Activated CD4-positive, CD25-positive, alpha-beta regulatory T cell treated with anti-CD3 and anti-CD28 coated beads, Interleukin-2, amount 50 U/mL, for 72 hours (primary cell): ENCODE data around the gene HES1.
"Not testable (repeated sequence)": the region's sequence is repeated elsewhere in the genome, so short reads cannot be mapped to it uniquely, and the experiment has no call there.

ENCODE experiments used
- DNase-seq: peaks from one replicate; pipeline ENCODE4 v3.0.0; 2021

HES1 gene

DNA sequence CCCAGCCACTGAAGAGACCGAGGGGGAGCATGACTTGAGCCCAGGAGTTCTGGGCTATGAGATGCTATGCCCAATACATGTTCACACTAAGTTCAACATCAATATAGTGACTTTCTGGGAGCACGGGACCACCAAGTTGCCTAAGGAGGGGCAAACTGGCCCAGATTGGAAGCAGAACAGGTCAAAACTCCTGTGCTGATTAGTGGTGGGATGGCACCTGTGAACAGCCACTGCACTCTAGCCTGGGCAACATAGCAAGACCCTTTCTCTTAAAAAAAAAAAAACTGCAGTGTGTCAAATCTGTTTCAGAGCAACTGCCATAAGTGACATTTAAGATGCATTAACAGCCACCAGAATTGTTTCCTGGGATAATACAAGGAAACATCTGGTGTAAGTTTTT is 9.8 kb downstream of the HES1 start:
- DNase-seq, result no peak

DNA sequence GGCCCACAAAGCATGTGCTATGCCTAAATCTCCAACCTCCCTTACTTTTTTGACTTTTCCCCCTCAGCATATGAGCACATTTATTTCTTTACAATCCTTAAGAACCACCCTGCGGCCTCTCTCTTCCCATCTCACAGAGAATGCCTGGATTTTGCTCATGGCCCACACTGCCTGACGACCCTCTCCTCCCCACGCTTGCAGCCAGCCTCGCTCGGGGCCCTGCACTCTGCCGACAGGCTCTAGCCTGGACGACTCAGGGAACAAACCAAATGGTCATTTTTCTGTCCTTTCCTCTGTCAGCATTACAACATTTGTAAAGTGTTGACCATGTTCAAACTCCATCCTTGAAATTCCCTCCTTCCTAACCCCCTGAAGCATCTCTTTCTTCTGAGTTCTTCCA is 11.7 kb downstream of the HES1 start:
- DNase-seq, result no peak

DNA sequence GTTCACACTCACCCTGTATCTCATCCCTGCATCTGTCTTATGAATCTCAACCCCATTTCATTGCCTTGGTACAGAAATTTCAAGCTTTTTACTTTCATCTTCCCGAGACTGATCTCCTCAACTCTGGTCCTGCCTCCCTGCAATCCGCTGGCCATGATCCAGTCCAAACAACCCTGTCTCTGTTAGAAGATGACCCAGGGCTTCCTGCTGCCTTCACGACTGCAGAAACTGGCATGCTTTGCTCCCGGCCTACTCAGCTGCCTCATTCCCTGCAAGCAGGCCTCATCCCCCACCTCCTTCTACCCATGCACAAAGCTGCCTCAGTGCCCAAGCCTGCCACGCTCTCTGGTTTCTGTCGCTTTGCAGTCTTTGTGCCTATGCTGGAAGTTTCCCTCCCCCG is 12.4 kb downstream of the HES1 start:
- DNase-seq, result no peak

DNA sequence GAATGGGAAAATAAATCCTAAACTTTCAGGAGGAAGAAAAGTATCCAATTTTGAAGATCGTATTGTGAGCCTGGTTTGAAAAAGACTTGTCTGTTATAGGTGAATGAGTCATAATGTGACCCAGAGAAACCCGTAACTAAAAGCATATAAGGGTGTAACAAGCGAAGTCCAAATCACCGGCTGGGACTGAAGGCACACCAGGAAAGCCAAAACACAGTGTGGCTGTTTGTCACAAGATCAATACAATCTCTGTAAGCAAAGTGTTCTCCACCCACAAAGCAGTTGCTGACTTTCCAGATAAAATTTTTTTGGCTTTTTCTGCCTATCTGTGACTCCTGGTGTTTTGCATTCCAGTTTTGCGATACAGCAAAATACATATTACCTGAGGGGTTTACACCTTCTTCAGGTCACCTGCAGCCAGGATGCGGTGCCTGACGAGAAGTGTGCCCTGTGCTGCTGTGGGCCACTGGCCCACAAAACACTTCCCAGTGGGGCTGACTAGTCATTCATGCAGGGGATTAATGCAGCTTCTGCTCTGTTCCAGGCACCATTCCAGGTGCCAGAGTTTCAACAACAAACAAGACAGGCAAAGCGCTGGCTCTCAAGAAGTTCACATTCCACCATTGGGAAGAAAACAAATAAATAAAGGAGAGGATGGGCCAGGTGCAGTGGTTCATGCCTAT is 14.4 kb downstream of the HES1 start:
- no peak for DNase-seq

DNA sequence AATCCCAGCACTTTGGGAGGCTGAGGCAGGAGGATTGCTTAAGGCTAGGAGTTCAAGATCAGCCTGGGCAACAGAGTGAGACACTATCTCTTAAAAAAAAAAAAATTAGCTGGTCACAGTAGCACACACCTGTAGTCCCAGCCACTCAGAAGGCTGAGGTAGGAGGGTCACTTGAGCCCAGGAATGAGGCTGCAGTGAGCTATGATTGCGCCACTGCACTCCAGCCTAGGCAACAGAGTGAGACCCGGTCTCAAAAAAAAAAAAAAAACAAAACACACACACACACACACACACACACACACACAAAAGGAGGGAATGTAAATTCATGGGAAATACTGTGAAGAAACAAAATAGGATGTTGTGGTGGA is 15.0 kb downstream of the HES1 start:
- DNase-seq, result not testable (repeated sequence)

DNA sequence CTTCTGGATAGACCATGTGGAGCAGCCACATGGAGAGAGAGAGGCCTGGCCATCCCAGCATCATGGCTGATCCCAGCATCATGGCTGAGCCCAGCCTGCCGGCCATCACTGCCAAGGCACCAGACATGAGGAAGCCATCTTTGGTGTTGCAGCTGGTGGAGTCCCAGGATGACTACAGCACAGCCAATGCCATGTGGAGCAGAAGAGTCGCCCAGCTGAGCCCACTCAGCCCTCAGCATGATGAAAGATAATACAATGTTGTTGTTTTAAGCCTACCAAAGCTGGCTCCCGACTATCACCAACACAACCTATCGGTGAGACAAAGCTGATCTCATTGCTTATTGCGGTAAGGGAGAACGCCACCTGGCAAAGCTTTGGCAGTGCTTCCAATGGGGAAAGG is 18.4 kb downstream of the HES1 start:
- DNase-seq, result no peak

DNA sequence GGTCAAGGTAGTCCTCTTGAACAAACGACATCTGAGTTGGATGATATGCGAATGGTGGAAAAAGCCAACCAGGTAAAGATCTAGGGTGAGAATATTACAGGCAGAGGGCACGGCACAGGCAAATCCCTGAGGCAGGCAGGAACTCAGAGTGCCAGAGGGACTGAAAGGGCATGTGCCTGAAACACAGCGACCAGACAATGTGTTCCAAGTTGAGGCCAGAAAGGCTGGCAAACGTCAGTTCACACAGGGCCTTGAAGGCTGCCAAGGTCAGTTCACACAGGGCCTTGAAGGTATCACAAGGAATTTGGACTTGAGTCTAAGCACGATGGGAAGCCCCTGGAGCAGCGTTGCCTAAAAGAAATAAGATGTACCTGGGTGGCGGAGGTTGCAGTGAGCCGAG is 20.1 kb downstream of the HES1 start:
- DNase-seq, result no peak

DNA sequence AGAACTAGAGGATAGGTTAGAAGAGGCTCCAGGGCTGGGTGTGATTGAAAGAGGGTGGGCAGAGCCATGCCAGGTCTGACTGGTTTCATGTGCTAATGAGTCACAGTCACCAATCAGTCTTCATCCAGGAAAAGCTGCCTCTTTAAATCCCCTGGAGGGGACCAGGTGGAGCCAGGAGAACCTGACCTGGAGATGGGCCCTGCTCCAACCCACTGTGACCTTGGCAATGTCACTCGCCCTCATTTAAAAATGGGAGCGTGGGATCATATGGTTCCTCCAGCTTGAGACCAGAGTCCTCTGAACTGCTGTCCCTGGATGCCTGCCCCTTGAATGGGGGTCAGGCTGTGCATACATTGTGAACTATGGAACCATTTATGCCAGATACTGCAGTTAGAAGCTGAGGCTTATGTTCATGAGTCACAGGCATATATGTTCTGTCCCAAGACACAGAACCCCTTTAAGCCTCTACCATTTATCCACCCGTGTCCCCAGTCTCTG is 23.0 kb downstream of the HES1 start:
- DNase-seq, result no peak

DNA sequence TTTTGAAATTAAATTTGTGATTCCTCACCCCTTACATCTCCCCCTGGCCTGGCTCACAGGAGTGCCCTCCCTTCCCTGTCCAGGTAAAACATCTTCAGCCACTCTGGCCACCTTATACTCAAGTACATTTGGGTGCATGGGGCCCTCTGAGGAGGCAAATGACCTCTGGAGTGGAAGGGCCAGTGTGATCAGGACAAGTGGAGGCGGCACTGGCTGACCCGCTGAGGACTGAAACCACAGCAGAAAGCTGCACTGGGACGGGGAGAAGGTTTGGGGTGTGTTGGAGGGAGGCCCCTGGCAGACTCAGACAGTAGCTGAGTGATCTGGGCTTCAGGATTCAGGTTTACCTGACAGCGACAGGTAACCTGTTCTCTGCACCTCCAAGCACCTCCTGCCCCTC is 24.2 kb downstream of the HES1 start:
- DNase-seq, result no peak

DNA sequence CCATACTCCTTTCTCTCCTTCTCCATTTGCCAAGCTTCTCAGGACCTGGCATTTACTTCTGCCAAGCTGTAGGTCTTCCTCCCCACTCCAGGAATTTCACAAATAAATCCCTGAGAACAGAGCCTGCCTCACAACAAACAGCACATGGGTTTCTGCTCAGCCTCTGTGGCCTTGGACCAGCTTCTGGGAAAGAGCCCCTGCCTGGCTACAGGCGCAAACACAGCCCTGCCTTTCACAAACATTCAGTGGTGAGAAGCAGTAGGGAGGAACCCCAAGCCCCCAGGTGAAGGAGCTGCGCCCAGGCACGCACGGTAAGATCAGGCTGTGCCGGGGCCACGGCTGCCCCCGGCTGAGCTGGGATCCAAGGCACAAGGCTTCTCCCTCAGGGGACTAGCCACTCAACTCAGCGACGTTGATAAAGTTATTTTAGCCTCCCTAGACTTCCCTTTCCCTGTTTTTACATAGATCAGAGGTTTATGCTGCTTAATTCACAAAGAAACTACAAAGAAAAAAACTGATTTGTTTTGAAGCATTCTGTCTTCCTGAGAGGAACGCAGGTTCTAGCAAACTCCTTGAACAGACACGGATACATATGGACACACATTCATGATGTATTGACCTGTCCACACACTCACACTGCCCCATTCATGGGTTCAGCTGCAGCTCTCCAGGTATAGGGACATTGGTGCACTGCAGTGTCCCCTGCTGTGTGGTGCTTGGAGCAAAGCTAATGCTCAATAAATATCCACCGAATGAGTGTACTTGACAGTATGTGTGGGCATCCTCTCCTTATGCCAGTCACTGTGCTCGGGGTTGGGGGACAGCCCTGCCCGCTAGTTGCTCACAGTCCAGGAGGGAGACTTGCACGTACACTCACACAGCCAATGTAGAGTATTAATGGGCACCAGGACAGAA is 25.4 kb downstream of the HES1 start:
- no peak for DNase-seq

DNA sequence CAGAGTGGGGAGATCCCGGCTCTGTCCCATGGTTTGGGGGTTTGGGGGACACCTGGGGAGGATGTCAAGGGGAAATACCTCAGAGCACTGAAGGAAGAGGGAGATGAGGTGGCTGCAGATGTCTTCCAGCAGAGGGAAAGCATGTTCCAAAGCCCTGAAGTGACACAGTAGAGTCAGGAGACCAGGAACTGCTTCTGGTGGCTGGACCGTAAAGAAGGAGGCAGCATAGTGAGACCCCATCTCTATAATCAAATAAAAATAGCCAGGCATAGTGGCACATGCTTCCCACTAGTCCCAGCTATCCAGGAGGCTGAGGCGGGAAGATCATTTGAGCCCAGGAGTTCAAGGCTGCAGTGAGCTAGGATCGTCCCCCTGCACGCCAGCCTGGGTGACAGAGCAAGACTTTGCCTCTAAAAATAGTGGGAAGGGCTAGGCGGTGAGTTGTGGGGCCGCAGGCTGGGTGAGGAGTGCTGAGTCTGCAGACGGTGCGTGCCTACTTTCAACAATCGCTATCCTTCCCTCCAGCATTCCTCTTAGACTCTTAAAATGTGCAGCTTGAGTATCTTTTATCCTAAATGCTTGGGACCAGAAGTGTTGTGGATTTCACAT is 26.2 kb downstream of the HES1 start:
- DNase-seq, result no peak

DNA sequence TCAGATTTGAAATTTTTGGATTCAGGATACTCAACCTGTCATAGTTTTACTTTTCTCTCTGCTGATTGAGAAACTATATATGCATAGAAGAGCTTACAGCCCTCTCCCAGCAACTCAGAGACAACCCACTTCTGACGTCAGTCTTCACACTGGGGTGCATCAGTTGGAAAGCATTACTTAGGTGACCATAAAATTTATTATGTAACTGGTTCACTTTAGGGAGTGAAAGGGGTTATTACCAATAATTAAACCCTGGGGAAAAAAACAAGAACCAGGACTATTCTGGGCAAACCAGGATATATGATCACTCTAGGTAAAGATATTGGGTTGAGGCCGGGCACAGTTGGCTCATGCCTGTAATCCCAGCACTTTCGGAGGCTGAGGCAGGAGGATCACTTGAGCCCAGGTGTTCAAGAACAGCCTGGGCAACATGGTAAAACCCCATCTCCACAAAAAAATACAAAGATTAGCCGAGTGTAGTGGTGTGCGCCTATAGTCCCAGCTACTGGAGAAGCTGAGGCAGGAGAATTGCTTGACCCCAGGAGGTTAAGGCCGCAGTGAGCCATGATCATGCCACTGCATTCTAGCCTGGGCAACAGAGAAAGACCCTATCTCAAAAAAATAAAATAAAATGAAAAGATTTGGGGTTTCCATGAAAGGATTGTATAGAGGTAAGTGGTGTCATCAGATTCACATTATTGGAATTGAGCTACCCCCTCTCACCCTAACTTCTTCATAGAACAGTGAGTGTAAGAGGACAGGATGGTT is 27.1 kb downstream of the HES1 start:
- DNase-seq, result no peak

DNA sequence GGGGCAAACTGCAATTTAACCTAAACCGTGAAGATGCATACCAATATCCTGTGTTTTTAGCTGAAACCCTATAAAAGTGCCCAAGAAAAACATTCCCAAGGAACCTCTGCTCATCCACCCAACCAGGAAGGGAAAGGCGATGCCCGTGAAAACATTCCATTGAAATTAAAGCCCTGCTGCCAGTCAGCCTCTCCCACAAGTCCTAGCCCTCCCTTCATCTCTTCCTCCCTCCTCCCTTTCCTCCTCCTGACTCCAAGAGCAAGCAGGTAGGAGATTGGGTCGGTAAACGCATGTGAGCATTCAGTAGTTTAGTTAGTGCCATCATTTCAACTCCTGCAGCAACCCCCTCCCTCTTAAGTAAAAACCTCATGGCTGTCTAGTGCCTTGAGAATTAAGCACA is 27.7 kb downstream of the HES1 start:
- DNase-seq, result no peak

DNA sequence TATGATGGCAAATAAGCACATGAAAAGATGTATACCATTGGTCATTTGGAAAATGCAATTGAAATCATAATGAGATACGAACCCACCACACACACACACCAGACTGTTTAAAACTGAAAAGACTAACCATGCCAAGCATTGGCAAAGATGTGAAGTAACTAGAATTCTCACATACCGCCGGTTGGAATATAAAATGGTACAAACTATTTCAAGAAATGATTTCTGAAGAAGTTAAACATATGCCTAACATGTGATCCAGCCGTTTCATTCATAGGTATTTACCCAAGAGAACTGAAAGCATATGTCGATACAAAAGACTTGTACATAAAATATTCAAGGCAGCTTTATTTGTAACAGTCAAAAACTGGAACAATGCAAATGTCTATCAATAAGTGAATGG is 28.9 kb downstream of the HES1 start:
- no peak for DNase-seq

DNA sequence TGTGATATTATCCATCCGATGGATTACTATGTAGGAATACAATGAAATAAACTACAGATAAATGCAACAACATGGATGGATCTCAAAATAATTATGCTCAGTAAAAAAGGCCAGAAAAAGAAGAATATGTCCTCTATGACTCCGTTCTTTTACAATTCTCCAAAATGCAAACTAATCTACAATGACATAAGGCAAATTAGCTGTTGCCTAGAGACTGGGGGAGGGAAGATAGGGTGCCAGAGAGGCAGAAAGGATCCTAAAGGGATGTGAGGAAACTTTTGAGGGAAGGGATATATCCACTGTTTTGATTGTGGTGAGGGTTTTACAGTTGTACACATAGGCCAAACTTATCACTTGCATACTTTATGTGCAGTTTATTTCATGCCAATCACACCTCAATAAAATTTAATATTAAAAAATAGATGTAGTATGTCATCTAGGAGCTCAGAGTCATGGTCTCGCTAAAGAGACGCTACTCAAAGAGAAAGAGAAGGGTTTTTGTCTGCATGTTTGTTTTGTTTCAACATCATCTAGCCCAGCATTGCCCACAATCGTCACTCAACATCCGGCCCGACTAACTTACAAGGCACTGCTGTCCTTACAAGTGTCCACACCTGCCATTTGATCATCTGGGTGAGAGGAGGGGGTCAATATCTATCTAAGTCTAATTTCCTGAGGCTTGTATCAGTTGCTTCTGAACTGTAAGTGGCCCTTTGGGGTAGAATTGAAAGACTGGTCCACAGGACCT is 29.5 kb downstream of the HES1 start:
- no peak for DNase-seq

DNA sequence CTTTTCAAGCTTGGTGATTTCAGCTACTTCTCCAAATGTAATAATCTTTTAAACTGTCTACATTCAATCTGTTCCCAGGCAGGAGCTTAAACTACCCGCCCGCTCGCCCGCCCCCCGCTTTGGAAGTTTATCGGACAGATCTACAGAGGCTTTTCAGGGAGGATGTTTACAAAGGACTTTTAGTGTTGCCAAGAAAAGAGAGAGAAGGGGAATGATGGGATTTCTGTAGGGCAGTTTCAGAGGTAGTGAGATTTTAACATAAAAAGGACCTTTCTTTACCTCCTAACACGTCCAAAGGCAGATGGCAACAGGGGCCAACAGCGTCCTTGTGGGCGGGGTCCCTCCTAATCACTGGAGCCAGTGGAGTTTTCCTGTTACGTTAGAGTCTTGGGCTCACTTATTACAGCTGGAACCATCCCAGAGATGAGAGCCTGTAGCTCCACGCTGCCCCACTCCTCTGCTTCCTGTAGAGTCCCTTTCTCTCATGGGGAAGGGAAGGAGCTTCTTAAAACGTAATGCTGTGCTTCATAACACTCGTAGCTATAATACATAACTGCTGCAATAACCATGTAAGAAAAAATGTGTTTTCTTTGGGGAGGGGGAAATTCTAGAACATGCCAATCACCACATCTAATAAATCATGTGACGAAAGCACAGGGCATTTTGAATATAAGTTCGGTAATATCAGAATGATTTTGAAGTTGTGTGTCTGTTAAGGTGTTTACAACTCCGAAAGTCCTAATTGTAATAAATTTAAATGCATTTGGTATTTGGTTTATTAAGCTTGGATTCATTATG is 30.9 kb downstream of the HES1 start:
- no peak for DNase-seq

DNA sequence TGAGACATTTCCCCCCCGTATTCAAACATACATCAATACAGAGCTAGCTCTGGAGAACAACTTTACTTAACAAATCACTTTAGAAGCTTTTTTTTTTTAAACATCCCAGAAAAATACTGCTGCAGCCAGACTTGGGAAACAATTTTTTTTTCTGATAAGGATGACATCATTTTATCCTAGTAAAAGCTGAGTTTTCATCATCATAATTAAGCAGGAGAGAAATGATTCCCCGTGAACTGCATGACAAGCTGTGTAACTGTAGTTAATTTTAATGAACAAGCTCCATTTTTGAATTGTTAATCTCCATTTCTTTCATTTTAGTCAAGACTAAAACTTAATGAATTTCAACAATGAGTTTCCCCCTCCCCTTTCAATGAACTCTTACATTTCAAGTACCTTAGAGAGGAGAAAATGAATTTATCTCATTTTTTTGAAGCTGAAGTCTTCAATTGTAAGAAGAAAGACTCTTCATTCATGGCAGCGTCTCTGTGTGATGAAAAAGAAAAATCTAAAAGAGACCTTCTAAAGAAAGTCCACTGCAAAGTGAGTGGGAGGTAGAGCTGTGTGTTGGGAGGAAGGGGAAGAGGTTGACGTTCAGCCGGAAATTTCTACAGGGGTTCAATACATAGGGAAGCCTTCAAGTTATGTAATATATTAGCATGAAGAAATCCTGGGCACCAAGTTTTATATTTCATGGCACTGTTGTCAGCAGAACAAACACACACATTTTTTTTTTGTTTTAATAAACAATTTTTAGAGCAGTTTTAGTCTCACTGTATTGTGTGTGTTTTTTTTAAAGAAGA is 31.7 kb downstream of the HES1 start:
- DNase-seq, result no peak

DNA sequence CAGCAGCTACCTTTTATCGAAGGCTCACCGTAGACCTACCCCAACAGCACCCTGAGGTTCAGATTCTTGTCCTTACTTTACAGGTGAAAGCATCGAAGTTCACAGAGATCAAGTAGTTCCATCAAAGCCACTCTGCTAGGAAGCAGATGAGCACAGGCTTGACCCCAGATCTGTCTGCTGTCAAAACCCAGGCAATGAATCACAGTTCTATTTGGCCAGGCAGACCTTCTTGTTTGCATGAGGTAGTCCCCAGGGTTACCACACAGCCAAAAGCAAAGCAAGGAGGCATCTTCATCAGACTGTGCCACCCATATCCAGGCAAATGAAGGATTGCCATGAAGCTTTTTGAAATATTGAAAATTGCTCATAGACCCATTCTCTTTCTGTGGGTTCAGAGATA is 33.0 kb downstream of the HES1 start:
- no peak for DNase-seq

DNA sequence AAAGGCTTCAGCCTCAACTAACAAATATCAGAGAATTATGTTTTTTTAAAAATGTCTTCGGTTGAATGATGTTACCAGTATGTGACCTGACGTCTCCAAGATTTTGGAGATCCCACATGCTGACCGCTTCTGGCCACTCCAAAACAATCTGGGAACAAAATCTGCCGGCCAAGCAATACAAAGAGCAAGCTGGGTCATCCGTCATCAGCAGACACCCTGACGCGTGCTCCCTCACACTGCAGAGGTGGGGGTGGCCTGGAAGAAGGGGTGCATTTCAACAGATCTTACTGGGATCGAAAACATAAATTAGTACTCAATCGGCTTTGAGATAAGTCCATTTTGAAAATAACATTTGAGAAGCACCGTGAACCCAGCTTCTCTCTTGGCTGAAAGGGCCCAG is 33.6 kb downstream of the HES1 start:
- DNase-seq, result no peak

DNA sequence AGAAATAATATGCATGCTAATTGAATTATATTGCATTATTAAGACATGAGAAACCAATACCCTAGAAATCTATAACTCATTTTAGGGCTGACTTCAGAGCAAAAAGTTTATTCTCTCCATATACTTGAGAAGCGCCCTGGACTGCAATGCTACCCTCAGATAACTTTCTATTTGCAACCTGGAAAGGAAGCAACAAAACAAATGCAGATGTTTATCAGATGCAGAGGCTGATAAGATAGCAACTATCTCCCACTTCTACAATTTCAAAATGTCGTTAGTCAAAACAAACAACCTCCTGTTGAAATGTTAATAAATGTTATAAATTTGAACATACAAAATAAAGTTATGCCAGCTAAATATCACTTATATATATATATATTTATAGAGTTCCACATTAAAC is 34.8 kb downstream of the HES1 start:
- DNase-seq, result no peak

DNA sequence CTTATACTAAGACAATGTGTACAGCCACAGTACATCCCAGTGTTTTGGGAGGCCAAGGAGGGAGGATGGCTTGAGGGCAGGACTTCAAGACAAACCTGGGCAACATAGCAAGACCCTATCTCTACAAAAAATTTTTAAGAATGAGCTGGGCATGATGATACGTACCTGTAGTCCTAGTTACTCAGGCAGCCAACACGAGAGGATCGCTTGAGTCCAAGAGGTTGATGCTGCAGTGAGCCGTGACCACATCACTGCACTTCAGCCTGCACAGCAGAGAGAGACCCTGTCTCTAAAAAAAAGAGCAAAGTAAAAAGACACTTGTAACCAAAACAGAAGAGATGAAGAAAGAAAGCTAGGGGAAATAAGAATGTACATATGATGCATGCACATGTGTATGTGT is 38.5 kb downstream of the HES1 start:
- DNase-seq, result no peak
